GM10248 (cell line): ENCODE measurements around the gene KREMEN1.

ENCODE experiments used
- CTCF ChIA-PET: fragments of 300-600 bp; sonication (Branson Sonifier 250); formaldehyde crosslinking; extraction: SDS; loops from one replicate; lab custom pipeline; 2021; ENCODE audit warnings: antibody characterized with exemption; lab: Yijun Ruan, JAX
- POLR2A ChIA-PET: fragments of 350-650 bp; sonication (Branson Sonifier 250); formaldehyde crosslinking; extraction: SDS; loops from one replicate; lab custom pipeline; 2020; ENCODE audit warnings: antibody characterized with exemption; lab: Yijun Ruan, JAX
- DNase-seq: peaks from one replicate; pipeline ENCODE4 v3.0.0; 2012; ENCODE audit errors: extremely low spot score
- TF ChIP-seq, protein P1 (sequence below): IDR thresholded peaks from 2 replicates; pipeline ENCODE4 v1.5.1; 2012; ENCODE audit warnings: mild to moderate bottlenecking, low read depth; ENCODE audit errors: extremely low read depth, missing control alignments, control extremely low read depth

Gene KREMEN1

DNA sequence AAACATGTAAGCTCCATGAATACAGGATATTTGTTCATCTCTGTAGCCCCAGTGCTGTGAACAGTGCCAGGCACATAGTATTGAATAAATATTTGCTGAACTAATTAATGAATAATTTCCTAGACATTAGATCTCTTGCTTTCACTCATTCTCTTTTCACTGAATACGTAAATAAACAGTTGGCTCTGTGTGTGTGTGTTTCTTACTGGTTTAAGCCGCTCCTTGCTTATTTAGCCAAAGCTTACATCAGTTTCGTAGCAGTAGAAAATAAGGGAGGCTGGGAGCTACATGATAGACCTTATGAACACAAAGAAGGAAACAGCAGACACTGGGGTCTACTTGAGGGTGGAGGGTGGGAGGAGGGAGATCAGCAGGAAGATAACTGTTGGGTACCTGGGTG is 17.2 kb downstream of the KREMEN1 start:
- no peak for DNase-seq
- CTCF ChIA-PET = interaction anchor here (1.5 kb wide), 1 partner anchor 64 kb away, joined by 5 read pairs; no protein-coding TSS in a partner anchor
- POLR2A ChIA-PET = no interaction called here
- TF ChIP-seq, protein P1, sequence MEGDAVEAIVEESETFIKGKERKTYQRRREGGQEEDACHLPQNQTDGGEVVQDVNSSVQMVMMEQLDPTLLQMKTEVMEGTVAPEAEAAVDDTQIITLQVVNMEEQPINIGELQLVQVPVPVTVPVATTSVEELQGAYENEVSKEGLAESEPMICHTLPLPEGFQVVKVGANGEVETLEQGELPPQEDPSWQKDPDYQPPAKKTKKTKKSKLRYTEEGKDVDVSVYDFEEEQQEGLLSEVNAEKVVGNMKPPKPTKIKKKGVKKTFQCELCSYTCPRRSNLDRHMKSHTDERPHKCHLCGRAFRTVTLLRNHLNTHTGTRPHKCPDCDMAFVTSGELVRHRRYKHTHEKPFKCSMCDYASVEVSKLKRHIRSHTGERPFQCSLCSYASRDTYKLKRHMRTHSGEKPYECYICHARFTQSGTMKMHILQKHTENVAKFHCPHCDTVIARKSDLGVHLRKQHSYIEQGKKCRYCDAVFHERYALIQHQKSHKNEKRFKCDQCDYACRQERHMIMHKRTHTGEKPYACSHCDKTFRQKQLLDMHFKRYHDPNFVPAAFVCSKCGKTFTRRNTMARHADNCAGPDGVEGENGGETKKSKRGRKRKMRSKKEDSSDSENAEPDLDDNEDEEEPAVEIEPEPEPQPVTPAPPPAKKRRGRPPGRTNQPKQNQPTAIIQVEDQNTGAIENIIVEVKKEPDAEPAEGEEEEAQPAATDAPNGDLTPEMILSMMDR = no peak

DNA sequence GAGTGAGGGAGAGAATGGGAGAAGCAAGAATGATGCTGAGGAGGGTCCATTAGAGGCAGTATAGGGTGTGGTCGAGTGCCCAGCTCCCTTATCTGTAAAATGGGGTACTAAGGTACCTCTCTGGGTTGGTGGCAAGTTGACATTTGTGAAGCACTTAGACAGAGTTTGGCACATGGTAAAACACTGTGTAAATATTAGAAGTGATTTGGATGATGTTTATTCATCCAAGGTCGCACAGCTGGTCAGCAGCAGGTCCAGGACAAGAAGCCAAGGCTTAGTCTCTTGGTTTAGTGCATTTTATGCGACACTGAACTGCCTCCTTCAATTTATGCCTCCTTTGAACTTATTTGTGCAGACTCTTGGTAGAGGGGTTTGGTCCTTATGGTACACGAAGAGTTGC is 19.4 kb downstream of the KREMEN1 start:
- POLR2A ChIA-PET = no interaction called here
- TF ChIP-seq, protein P1 = no peak
- CTCF ChIA-PET = interaction anchor here (1.5 kb wide), 1 partner anchor 8 kb away, joined by 3 read pairs; no protein-coding TSS in a partner anchor
- no peak for DNase-seq

DNA sequence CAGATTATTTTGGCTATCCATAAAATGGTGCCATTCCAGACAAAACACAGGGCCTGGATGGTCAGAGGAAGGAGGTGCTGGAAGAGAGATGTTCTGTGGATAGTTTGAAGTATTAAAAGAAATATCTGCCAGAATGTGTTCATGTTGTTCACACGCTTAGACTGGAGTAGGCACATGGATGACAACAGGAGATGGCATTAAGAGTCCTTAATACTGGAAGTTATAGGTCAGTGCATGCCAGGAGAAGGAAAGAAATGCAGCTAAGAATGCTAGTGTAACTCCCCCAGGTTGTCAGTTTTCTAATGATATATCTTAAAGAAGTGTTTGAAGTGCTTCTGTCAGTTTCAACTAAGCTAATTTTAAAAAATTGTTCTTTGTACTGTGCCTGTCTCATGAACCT is 20.2 kb downstream of the KREMEN1 start:
- no peak for DNase-seq
- POLR2A ChIA-PET = no interaction called here
- CTCF ChIA-PET = interaction anchor here (1.2 to 1.5 kb wide), 2 partner anchors 8 to 17 kb away, joined by 3 read pairs; no protein-coding TSS in a partner anchor
- TF ChIP-seq, protein P1 = no peak

DNA sequence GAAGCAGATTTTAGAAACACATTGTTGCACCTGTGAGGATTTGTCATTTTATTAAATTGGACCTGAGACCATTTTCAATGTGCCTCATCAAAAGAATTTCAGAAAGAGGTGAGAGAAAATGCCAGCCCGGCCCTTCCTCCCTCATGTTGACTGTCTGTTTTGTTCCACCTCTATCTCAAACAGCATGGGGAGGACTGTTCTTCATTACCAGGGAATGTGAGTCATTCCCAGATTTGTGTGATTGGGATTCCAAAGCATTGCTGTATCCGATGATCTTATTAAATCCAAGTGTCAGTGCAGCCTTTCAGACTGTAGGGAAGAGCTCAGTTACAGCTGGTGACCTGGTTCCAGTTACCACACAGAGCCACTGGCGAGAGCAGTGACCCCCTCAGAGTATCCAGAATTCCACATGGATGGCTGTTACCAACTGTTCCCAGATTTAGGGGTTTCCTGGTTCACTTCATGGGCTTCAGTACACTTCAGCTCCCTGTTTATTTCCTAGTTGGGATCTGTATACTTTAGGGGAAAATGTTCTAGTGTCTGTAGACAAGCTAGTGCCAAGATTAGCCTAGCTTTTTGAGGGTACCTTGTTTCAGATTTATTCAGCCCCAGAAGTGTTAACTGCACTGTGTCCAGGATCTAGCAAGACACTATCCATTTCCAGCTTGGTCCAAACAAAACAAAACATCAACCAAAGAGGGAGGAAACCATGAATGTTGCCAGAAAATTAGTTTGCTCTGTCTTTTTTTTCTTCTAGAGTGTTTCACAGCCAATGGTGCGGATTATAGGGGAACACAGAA is 20.9 kb downstream of the KREMEN1 start:
- DNase-seq = no peak
- ChIA-PET CTCF (interaction anchor here (0.7 to 1.5 kb wide), 3 partner anchors 7 to 18 kb away, joined by 3 read pairs; no protein-coding TSS in a partner anchor), POLR2A (no interaction called here)
- TF ChIP-seq, protein P1 = no peak

DNA sequence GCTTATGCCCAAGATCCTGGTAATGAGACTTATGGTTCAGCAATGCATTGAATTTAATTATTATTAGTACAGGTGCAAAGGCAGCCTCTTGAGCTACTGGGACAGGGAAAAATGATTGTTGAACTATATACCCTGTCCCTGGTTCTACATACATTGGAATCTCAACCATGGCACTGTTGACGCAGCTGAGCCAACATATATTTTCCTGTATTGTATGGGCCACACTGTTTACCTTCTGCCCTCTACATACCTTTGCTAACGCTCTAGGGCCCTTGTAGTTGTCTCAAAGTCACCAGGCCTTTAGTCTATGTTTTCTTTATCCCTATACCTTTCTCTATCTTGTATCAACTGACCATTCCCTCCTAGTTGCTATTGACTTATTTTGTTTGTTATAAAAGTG is 22.6 kb downstream of the KREMEN1 start:
- TF ChIP-seq, protein P1 = no peak
- DNase-seq = no peak
- CTCF ChIA-PET = interaction anchor here (1.4 kb wide), 1 partner anchor 58 kb away, joined by 3 read pairs; no protein-coding TSS in a partner anchor
- POLR2A ChIA-PET = no interaction called here

DNA sequence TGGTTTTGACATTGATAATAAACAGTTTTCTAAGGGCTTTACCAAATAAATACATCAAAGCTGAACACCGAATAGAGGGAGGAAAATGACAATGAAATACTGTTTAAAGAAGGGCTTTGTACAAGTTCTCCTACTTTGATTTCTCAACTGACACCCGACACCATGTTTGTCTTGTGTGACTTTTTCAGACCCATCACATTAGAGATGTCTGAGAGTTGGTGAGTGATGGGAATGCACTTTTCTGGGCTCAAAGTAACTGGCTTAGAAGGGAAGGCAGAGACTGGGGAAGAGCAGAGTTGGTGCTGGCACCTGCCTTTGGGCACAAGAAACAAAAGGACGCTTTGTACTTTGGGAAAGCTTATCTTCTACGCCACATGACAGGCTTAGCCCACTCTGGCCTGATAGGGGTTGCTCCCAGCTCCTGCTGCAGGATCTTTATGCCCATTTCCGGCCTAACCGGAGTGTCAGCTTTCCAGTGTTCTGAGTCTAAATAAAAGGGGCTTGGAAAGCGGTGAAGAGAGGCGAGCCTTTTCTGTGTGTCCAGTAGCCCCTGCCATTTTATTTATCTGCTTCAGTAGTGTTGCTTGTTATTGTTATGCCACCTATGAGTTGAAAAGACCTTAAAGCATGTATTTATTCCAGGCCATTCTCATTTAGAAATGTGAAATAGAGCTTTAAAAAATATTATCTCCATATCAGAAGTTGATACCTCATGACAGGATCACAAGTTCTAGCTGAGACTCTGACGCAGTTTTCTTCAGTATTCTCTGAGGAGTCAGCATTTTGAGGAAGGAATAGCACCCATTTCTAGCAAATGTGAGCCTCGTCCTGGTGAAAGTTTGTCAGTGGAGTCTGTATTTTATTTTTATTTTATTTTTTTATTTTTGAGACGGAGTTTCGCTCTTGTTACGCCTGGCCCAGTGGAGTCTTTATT is 24.2 kb downstream of the KREMEN1 start:
- ChIA-PET CTCF (interaction anchor here (0.9 to 1.4 kb wide), 2 partner anchors 9 to 18 kb away, joined by 3 read pairs; no protein-coding TSS in a partner anchor), POLR2A (no interaction called here)
- no peak for DNase-seq
- TF ChIP-seq, protein P1 = no peak
